T47D (cell line): ENCODE results near the gene MSS51.
A peak's percentile ranks its signal among the peaks of the same experiment; 100 is the strongest.
"Not testable (repeated sequence)": the region's sequence is repeated elsewhere in the genome, so short reads cannot be mapped to it uniquely, and the experiment has no call there.

Experiments
- DNase-seq, 2 experiments: peaks; one replicate each; pipeline versions ENCODE4 v3.0.0 to v3.0.0-alpha.2; 2011 to 2012; ENCODE audit warnings: low read depth in 1 of 2, low spot score in 1 of 2
- JUND ChIP-seq: IDR thresholded peaks from 2 replicates; pipeline ENCODE4 v1.6.1; 2012; ENCODE audit warnings: low read depth
- in situ Hi-C: cut with HindIII; loops from 2 replicates; pipeline ENCODE4 v1.10.0; 2016; ENCODE audit warnings: low sequenced_read_pairs, low pct_unique_long_range_greater_than_20kb

The MSS51 gene

DNA sequence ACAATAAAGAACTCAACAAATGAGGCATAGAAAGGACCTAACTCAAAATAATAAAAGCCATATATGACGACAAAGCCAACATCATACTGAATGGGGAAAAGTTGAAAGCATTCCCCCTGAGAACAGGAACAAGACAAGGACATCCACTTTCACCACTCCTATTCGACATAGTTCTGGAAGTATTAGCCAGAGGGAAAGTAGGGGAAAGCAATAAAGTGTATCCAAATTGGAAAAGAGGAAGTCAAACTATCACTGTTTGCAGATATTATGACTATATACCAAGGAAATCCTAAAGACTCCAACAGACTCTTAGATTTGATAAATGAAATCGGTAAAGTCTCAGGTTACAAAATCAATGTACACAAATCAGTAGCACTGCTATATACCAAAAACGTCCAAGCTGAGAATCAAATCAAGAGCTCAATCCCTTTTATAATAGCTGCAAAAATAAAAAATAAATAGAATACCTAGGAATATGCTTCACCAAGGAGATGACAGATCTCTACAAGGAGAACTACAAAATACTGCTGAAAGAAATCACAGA lies 24.3 kb downstream of the MSS51 start:
- in situ Hi-C loops, result no loop called here
- DNase-seq, result no peak
- TF ChIP-seq JUND, result no peak

DNA sequence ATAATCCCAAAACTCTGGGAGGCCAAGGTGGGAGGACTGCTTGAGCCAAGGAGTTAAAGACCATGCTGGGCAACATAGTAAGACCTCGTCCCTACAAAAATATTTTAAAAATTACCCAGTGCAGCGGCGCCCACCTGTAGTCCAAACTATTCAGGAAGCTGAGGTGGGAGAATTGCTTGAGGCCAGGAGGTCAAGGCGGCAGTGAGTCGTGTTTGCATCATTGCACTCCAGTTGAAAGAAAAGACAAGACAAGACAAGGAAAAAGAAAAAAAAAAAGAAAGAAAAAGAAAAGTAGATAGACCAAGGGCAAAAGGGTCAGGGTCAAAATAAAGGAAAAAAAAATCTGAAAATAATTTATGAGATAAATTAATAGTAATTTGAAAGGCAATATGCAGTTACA lies 25.3 kb downstream of the MSS51 start:
- no peak for DNase-seq
- no peak for TF ChIP-seq JUND

GRCh38 chr10:73407495-73407894 lies 25.9 kb downstream of the MSS51 start:
- TF ChIP-seq JUND, result no peak
- DNase-seq, result peak in 1 of 2 experiments; percentile 7
- in situ Hi-C loops, result no loop called here

More for the DNA sequence above, 25.3 kb downstream of the MSS51 start:
- in situ Hi-C loops, result no loop called here

DNA sequence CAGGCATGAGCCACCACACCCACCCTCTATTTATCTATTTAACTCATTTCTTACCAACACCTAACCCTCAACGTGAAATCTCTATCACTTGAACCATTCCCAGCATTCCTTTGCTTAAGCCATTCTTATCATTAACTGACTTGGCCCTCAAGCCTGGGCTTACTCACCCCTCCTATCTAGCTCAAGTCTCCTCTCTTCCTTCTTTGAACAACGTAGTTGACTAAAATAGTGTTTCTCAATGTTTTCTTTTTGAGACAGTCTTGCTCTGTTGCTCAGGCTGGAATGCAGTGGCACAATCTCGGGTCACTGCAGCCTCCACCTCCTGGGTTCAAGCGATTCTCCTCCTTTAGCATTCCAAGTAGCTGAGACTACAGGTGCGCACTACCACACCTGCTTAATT lies 26.5 kb downstream of the MSS51 start:
- no peak for TF ChIP-seq JUND
- DNase-seq, result no peak
- in situ Hi-C loops, result no loop called here

GRCh38 chr10:73405556-73405955 lies 27.8 kb downstream of the MSS51 start:
- TF ChIP-seq JUND, result no peak
- no peak for DNase-seq
- in situ Hi-C loops, result no loop called here

GRCh38 chr10:73404690-73405089 lies 28.7 kb downstream of the MSS51 start:
- TF ChIP-seq JUND, result no peak
- DNase-seq, result no peak
- in situ Hi-C loops, result no loop called here

DNA sequence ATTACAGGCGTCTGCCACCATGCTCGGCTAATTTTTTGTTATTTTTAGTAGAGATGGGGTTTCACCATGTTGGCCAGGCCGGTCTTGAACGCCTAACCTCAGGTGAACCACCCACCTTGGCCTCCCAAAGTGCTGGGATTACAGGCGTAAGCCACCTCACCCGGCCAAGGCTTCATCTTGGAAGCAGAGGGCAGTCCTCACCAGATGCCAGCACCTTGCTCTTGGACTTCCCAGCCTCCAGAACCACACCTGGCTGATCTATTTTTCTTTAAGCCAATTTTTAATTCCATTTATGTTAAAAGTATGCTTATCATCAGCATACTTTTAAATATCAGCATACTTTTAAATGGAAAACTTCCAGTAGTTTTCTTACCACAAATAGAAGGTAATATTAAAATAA lies 31.7 kb downstream of the MSS51 start:
- in situ Hi-C loops, result no loop called here
- no peak for TF ChIP-seq JUND
- DNase-seq, result no peak

- no peak for DNase-seq
- in situ Hi-C loops, result no loop called here
- TF ChIP-seq JUND, result no peak
These were observed 34.3 kb downstream of the MSS51 start for GRCh38 chr10:73399063-73399462.

GRCh38 chr10:73398024-73398423 lies 35.3 kb downstream of the MSS51 start:
- TF ChIP-seq JUND, result no peak
- in situ Hi-C loops, result no loop called here
- DNase-seq, result peak in 1 of 2 experiments; percentile 15

- in situ Hi-C loops, result not testable (repeated sequence)
These were observed 39.0 kb downstream of the MSS51 start for GRCh38 chr10:73394325-73394724.

GRCh38 chr10:73388228-73388627 lies 45.1 kb downstream of the MSS51 start:
- no peak for DNase-seq
- TF ChIP-seq JUND, result no peak
- in situ Hi-C loops, result no loop called here

More at GRCh38 chr10:73394325-73394724, 39.0 kb downstream of the MSS51 start:
- DNase-seq, result not testable (repeated sequence)

DNA sequence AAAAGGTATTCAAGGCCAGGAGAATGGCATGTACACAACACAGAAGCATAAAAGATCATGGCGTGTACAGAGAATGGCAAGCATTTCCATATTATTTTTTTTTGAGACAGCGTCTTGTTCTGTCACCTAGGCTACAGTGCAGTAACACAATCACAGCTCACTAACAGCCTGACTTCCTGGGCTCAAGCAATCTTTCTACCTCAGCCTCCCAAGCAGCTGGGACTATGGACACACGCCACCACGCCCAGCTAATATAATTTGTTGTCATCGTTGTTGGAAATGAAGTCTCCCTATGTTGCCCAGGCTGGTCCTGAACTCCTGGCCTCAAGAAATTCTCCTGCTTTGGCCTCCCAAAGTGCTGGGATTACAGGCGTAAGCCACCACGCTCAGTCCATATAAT lies 46.8 kb downstream of the MSS51 start:
- no peak for TF ChIP-seq JUND
- in situ Hi-C loops, result no loop called here

DNA sequence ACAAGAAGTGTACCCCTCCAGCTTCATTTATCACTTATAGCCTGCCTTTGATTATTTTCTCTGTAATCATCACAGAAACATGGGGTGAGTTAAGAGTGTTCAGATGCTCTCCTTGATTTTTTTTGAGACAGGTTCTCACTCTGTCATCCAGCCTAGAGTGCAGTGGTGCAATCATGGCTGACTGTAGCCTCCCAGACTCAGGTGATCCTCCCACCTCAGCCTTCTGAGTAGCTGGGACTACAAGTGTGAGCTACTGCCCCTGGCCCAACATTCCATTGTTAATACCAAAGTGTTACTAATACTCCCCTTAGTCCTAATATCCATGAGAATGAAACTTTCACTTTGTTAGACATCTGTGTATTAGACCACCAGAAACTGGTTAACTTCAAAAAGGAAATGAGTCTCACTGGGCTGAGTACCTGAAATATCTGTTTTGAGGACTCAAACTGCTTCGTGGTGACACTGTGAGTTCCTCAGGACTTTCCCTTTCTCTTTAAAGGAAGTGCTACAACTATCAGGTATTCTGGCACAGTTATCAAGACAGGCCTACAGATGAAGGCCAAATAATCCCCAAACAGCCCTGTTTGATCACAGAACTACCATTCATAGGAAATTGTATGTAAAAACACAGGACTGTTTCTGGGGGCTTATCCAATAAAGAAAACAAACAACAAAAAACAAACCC lies 54.2 kb downstream of the MSS51 start:
- no peak for TF ChIP-seq JUND
- in situ Hi-C loops, result no loop called here
- DNase-seq, result no peak

More for the DNA sequence above, 46.8 kb downstream of the MSS51 start:
- DNase-seq, result no peak

DNA sequence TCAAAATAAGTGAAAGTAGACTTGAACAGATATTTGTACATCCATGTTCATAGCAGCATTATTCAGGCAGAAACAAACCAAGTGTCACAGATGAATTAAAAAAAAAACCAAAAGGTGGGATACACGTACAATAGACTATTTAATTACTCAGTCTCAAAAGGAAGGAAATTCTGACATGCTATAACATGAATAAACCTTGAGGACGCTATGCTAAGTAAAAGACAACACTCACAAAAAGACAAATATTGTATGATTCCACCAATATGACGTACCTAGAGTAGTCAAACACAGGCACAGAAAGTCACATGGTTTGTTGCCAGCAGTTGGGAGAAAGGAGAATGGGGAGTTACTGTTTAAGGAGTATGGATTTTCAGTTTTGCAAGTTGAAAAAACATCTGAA lies 56.7 kb downstream of the MSS51 start:
- DNase-seq, result no peak
- TF ChIP-seq JUND, result no peak
- in situ Hi-C loops, result no loop called here
